ENCODE results near the gene GNAL. TPM values are rescaled to one million over a fixed set of nuclear protein-coding genes. Genes with fewer than 3 reads are reported as not detected.
A peak's percentile ranks its signal among the peaks of the same experiment; 100 is the strongest.
"Not testable (repeated sequence)": the region's sequence is repeated elsewhere in the genome, so short reads cannot be mapped to it uniquely, and the experiment has no call there.

GNAL gene
- total RNA-seq, 1 experiment from 2014 or later, result 0.61 TPM

- H3K9me3 Mint-ChIP-seq (ENCODE audit: low read depth, unreplicated experiment), result no peaks in the 10 kb centered on the region
- TF ChIP-seq CTCF (IDR thresholded peaks at IDR 0.05; ENCODE audit: unreplicated experiment), result no peak
- peaks cover 47% of the 10 kb centered on the region for H3K36me3 Mint-ChIP-seq (ENCODE audit: insufficient read depth, unreplicated experiment)
- peak; percentile 79 for DNase-seq
- H3K4me3 Mint-ChIP-seq (ENCODE audit: low read depth, unreplicated experiment), result peak overlapping the region; percentile 88
- intact Hi-C loops (cut with micrococcal nuclease; ENCODE audit: unreplicated experiment), result loop anchor here (2.0 to 10.0 kb wide), 2 partner anchors 59 to 135 kb away; partner anchors contain the start of genes IMPA2 and MPPE1
- peaks cover 17% of the 10 kb centered on the region for H3K4me1 Mint-ChIP-seq (ENCODE audit: low read depth, unreplicated experiment)
- no TSS peak for BruUV-seq (replicated peaks)
- no peaks in the 10 kb centered on the region for H3K27me3 Mint-ChIP-seq (ENCODE audit: unreplicated experiment)
- CTCF ChIA-PET, result no interaction called here
- H3K27ac Mint-ChIP-seq (ENCODE audit: unreplicated experiment), result peak overlapping the region; percentile 96
These were observed 161.0 kb downstream of the GNAL start for GRCh38 chr18:11849841-11850634.

- peaks cover 53% of the 10 kb centered on the region for H3K36me3 Mint-ChIP-seq (ENCODE audit: insufficient read depth, unreplicated experiment)
- CTCF ChIA-PET, result no interaction called here
- peaks cover 17% of the 10 kb centered on the region for H3K4me1 Mint-ChIP-seq (ENCODE audit: low read depth, unreplicated experiment)
- TSS peak; percentile 79 for BruUV-seq (replicated peaks)
- no peak for TF ChIP-seq CTCF (IDR thresholded peaks at IDR 0.05; ENCODE audit: unreplicated experiment)
- H3K4me3 Mint-ChIP-seq (ENCODE audit: low read depth, unreplicated experiment), result peak overlapping the region; percentile 88
- intact Hi-C loops (cut with micrococcal nuclease; ENCODE audit: unreplicated experiment), result loop anchor here (2.0 to 10.0 kb wide), 2 partner anchors 58 to 134 kb away; partner anchors contain the start of genes IMPA2 and MPPE1
- peak overlapping the region; percentile 96 for H3K27ac Mint-ChIP-seq (ENCODE audit: unreplicated experiment)
- no peaks in the 10 kb centered on the region for H3K27me3 Mint-ChIP-seq (ENCODE audit: unreplicated experiment)
- no peaks in the 10 kb centered on the region for H3K9me3 Mint-ChIP-seq (ENCODE audit: low read depth, unreplicated experiment)
- no peak for DNase-seq
These were observed 161.7 kb downstream of the GNAL start for GRCh38 chr18:11850821-11851145.

GRCh38 chr18:11851146-11851805 is 162.2 kb downstream of the GNAL start, which contains the start of gene CHMP1B:
TSS of gene CHMP1B (plus strand) at chr18:11851413. CDS start at chr18:11851512, 99 bp downstream.
- Mint-ChIP-seq H3K27me3 (ENCODE audit: unreplicated experiment) (no peaks in the 10 kb centered on the region), H3K36me3 (ENCODE audit: insufficient read depth, unreplicated experiment) (peaks cover 54% of the 10 kb centered on the region), H3K27ac (ENCODE audit: unreplicated experiment) (peak within 1 kb of the TSS; percentile 96), H3K4me3 (ENCODE audit: low read depth, unreplicated experiment) (peak within 1 kb of the TSS; percentile 88), H3K4me1 (ENCODE audit: low read depth, unreplicated experiment) (peaks cover 17% of the 10 kb centered on the region), H3K9me3 (ENCODE audit: low read depth, unreplicated experiment) (no peaks in the 10 kb centered on the region)
- DNase-seq, result peak; percentile 96
- intact Hi-C loops (cut with micrococcal nuclease; ENCODE audit: unreplicated experiment), result loop anchor here (2.0 to 10.0 kb wide), 2 partner anchors 58 to 134 kb away; partner anchors contain the start of genes IMPA2 and MPPE1
- CTCF ChIA-PET, result no interaction called here
- no peak for TF ChIP-seq CTCF (IDR thresholded peaks at IDR 0.05; ENCODE audit: unreplicated experiment)
- no TSS peak for BruUV-seq (replicated peaks)

GRCh38 chr18:11851806-11852337 is 162.8 kb downstream of the GNAL start:
- BruUV-seq (replicated peaks), result TSS peak; percentile 83
- Mint-ChIP-seq H3K27me3 (ENCODE audit: unreplicated experiment) (no peaks in the 10 kb centered on the region), H3K9me3 (ENCODE audit: low read depth, unreplicated experiment) (no peaks in the 10 kb centered on the region), H3K4me1 (ENCODE audit: low read depth, unreplicated experiment) (peaks cover 22% of the 10 kb centered on the region), H3K4me3 (ENCODE audit: low read depth, unreplicated experiment) (peak overlapping the region; percentile 88), H3K36me3 (ENCODE audit: insufficient read depth, unreplicated experiment) (peaks cover 60% of the 10 kb centered on the region), H3K27ac (ENCODE audit: unreplicated experiment) (peak overlapping the region; percentile 96)
- CTCF ChIA-PET, result no interaction called here
- DNase-seq, result peak; percentile 28
- intact Hi-C loops (cut with micrococcal nuclease; ENCODE audit: unreplicated experiment), result loop anchor here (2.0 to 10.0 kb wide), 2 partner anchors 57 to 133 kb away; partner anchors contain the start of genes IMPA2 and MPPE1
- TF ChIP-seq CTCF (IDR thresholded peaks at IDR 0.05; ENCODE audit: unreplicated experiment), result no peak

GRCh38 chr18:11854554-11854953 is 165.5 kb downstream of the GNAL start:
- H3K4me3 Mint-ChIP-seq (ENCODE audit: low read depth, unreplicated experiment); H3K27ac Mint-ChIP-seq (ENCODE audit: unreplicated experiment); CTCF ChIA-PET; DNase-seq; BruUV-seq (replicated peaks); H3K9me3 Mint-ChIP-seq (ENCODE audit: low read depth, unreplicated experiment); H3K27me3 Mint-ChIP-seq (ENCODE audit: unreplicated experiment): not testable (repeated sequence)
- Mint-ChIP-seq H3K36me3 (ENCODE audit: insufficient read depth, unreplicated experiment) (peaks cover 82% of the 10 kb centered on the region), H3K4me1 (ENCODE audit: low read depth, unreplicated experiment) (peaks cover 43% of the 10 kb centered on the region)
- intact Hi-C loops (cut with micrococcal nuclease; ENCODE audit: unreplicated experiment), result loop anchor here (10.0 kb wide), 1 partner anchor 130 kb away; the partner anchor contains the start of gene IMPA2
